Left hindlimb (tissue), 1 donor: ENCODE measurements around the gene CHAMP1.
A peak's percentile ranks its signal among the peaks of the same experiment; 100 is the strongest.

Experiments
- DNase-seq: peaks from one replicate; pipeline ENCODE4 v3.0.0-alpha.2; 2018

The CHAMP1 gene

GRCh38 chr13:114314074-114314912 is at the start of gene CHAMP1:
TSS of gene CHAMP1 (plus strand) at chr13:114314503. CDS start at chr13:114323843, 9,340 bp downstream.
- DNase-seq = peak; percentile 97

- no peak for DNase-seq
Measured at GRCh38 chr13:114264886-114265611, 49.3 kb upstream of the CHAMP1 start.

GRCh38 chr13:114266241-114266640 is 48.1 kb upstream of the CHAMP1 start:
- DNase-seq = no peak

- DNase-seq = no peak
Measured at GRCh38 chr13:114268344-114269280, 45.7 kb upstream of the CHAMP1 start.

- DNase-seq = no peak
Measured at GRCh38 chr13:114269281-114269770, 45.0 kb upstream of the CHAMP1 start.

- DNase-seq = no peak
Measured at GRCh38 chr13:114272977-114273376, 41.3 kb upstream of the CHAMP1 start.

GRCh38 chr13:114275304-114275703 is 39.0 kb upstream of the CHAMP1 start:
- DNase-seq = no peak

- DNase-seq = no peak
Measured at GRCh38 chr13:114279146-114279545, 35.2 kb upstream of the CHAMP1 start.

GRCh38 chr13:114279758-114280355 is 34.4 kb upstream of the CHAMP1 start:
- DNase-seq = no peak

- peak; percentile 96 for DNase-seq
Measured at GRCh38 chr13:114281351-114282040, 32.8 kb upstream of the CHAMP1 start, which contains the start of gene UPF3A. TSS of gene UPF3A (plus strand) at chr13:114281601. CDS start at chr13:114281640, 39 bp downstream.

- DNase-seq = no peak
Measured at GRCh38 chr13:114282041-114282670, 32.1 kb upstream of the CHAMP1 start.

- no peak for DNase-seq
Measured at GRCh38 chr13:114283576-114283975, 30.7 kb upstream of the CHAMP1 start.

- no peak for DNase-seq
Measured at GRCh38 chr13:114284680-114285079, 29.6 kb upstream of the CHAMP1 start.

- no peak for DNase-seq
Measured at GRCh38 chr13:114285166-114285808, 29.0 kb upstream of the CHAMP1 start.

- no peak for DNase-seq
Measured at GRCh38 chr13:114286808-114287207, 27.5 kb upstream of the CHAMP1 start.

- no peak for DNase-seq
Measured at GRCh38 chr13:114288157-114288591, 26.1 kb upstream of the CHAMP1 start.

- no peak for DNase-seq
Measured at GRCh38 chr13:114296448-114296847, 17.9 kb upstream of the CHAMP1 start.

GRCh38 chr13:114296902-114297301 is 17.4 kb upstream of the CHAMP1 start:
- DNase-seq = no peak

- DNase-seq = no peak
Measured at GRCh38 chr13:114298866-114299265, 15.4 kb upstream of the CHAMP1 start.

- DNase-seq = no peak
Measured at GRCh38 chr13:114299604-114300305, 14.5 kb upstream of the CHAMP1 start.
